Mucosa of descending colon (tissue), 3 donors: ENCODE measurements around the gene RASSF1. TPM values are rescaled to one million over a fixed set of nuclear protein-coding genes. Genes with fewer than 3 reads are reported as not detected.
A peak's percentile ranks its signal among the peaks of the same experiment; 100 is the strongest.

Experiments
- ATAC-seq: fragments of 200-7000 bp; cut with Tn5 transposase; one replicate; pipeline ENCODE4 v1.9.1; 2020; ENCODE audit warnings: mild to moderate bottlenecking, moderate library complexity
- DNase-seq, 3 donors: peaks; one replicate each; pipeline ENCODE4 v3.0.0-alpha.2; 2020
- H3K36me3 ChIP-seq: fragments of 200-600 bp; one replicate; pipeline ENCODE4 v1.8.0; 2021; ENCODE audit warnings: low read depth, mild to moderate bottlenecking
- H3K4me1 ChIP-seq: fragments of 200-600 bp; one replicate; pipeline ENCODE4 v1.8.0; 2021; ENCODE audit warnings: low read depth, mild to moderate bottlenecking
- H3K4me3 ChIP-seq: fragments of 200-600 bp; one replicate; pipeline ENCODE4 v1.8.0; 2021; ENCODE audit warnings: mild to moderate bottlenecking
- H3K9me3 ChIP-seq: fragments of 200-600 bp; one replicate; pipeline ENCODE4 v1.8.0; 2021; ENCODE audit warnings: mild to moderate bottlenecking
- intact Hi-C, 2 donors: fragments of 100-400 bp; cut with DNase I in 1 of 2; cut with micrococcal nuclease in 1 of 2; formaldehyde crosslinking; loops; one replicate each; pipeline versions ENCODE4 v1.11.0 to v1.11.1; 2022; cut with DNase I, micrococcal nuclease
- total RNA-seq, 3 donors: library from RNA; stranded (reverse); fragmentation: NEBNext Ultra II Directional in 2 of 3; extraction: Animal tissue kit (Norgen Biotek cat#: 25700) in 2 of 3; gene quantifications; one replicate each; pipeline versions ENCODE4 v1.2.1 to v1.2.4, GENCODE V29; 2021 to 2023
- TF ChIP-seq, protein P1 (sequence below): fragments of 200-600 bp; IDR thresholded peaks from one replicate; pipeline ENCODE4 v1.8.0; 2022; ENCODE audit warnings: antibody characterized with exemption, mild to moderate bottlenecking
- donor health status: DM: no; HTN: no; CAD: no; lungs with moderate emphysema.
- donor health status: DM: no; HTN: no; CAD: no.
- donor health status: DM: no; HTN: yes; CAD: no.

The RASSF1 gene
- total RNA-seq, 3 donors from 2014 or later: 10.9 to 25.7 (median 18.9) TPM

- DNase-seq (peak; percentile 74 to 80 (median 77)), ATAC-seq (peak; percentile 15)
- no peak within 1 kb of the TSS for H3K4me3 ChIP-seq
- H3K9me3 ChIP-seq: peaks cover 4% of the 10 kb centered on the region
- intact Hi-C loops: no loop called here
- peaks cover 14% of the 10 kb centered on the region for H3K4me1 ChIP-seq
- H3K36me3 ChIP-seq: peaks cover 6% of the 10 kb centered on the region
- TF ChIP-seq, protein P1, sequence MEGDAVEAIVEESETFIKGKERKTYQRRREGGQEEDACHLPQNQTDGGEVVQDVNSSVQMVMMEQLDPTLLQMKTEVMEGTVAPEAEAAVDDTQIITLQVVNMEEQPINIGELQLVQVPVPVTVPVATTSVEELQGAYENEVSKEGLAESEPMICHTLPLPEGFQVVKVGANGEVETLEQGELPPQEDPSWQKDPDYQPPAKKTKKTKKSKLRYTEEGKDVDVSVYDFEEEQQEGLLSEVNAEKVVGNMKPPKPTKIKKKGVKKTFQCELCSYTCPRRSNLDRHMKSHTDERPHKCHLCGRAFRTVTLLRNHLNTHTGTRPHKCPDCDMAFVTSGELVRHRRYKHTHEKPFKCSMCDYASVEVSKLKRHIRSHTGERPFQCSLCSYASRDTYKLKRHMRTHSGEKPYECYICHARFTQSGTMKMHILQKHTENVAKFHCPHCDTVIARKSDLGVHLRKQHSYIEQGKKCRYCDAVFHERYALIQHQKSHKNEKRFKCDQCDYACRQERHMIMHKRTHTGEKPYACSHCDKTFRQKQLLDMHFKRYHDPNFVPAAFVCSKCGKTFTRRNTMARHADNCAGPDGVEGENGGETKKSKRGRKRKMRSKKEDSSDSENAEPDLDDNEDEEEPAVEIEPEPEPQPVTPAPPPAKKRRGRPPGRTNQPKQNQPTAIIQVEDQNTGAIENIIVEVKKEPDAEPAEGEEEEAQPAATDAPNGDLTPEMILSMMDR: no peak
Observed at GRCh38 chr3:50303013-50303815, 37.4 kb downstream of the RASSF1 start, which contains the start of gene HYAL1. Gene HYAL1, minus strand, starts transcription at chr3:50303574. Its CDS starts 618 bp downstream, at chr3:50302956.

DNA sequence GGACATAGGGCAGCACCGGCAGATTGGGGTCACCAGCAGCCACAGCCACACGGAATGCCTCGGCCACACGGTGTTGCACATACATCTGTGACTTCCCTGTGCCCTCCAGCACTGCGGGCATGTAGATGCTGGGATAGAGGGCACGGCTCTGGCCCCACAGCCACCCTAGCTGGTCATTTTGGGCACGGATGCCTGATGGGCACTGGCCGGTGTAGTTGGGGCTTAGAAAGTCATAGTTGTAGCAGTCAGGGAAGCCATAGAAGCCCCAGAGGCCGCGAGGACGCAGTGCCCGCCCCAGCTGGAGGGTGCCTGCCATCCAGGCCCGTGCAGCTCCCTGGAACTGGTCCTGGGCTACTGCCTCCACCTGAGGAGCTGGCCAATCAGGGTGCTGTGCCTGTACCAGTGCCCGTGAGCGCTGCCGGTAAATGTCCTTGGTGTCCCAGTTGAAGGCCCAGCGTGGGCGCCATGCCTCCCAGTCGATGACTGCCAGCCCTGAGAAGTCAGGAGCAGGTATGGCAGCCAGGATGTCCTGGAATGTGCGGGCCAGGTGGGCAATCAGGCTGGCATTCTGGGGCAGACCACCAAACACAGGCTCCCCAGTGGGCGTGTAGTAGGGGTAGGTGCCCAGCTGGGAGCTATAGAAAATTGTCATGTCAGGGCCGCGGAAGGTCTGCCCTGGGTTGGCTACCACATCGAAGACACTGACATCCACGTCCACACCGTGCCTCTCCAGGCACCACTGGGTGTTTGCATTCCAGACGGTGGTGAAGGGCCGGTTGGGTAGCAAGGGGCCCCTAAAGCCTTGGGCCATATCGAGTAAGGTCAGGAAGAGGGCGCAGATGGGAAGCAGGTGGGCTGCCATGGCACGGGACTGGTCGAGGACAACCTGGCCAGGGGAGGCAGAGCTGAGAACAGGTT lies 38.3 kb downstream of the RASSF1 start:
- H3K4me3 ChIP-seq: no peak overlapping the region

DNA sequence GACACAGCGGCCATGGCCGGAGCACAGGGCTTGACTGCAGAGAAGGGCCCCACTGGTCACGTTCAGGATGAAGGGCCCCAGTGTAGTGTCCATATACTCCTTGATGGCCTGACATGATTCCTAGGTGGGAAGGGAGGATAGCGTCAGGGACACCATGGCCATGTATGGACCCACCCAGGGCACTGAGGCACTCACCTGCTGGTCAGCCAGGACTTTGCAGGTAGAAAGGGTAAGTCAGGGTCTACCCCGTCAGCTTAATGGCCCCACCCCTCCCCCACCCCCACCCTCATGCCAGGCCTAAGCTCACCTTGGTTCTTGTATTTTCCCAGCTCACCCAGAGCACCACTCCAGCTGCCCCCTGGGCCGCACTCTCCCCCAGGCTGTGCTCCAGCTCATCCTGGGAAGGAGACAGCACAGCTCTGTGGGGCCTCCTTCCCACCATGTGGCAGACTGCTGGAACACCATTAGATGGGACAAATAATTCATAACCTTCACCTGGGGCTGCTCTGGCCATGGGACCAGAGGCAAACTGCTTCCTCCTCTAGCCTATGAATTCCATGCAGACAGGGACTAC lies 39.9 kb downstream of the RASSF1 start:
- intact Hi-C loops: no loop called here
- DNase-seq (peak in 1 of 3 donors; percentile 47), ATAC-seq (no peak)
- H3K36me3 ChIP-seq: peaks cover 6% of the 10 kb centered on the region
- peaks cover 14% of the 10 kb centered on the region for H3K4me1 ChIP-seq
- no peaks in the 10 kb centered on the region for H3K9me3 ChIP-seq
- no peak overlapping the region for H3K4me3 ChIP-seq
- TF ChIP-seq, protein P1: no peak

More for the DNA sequence above, 38.3 kb downstream of the RASSF1 start:
- peaks cover 4% of the 10 kb centered on the region for H3K9me3 ChIP-seq
- DNase-seq (peak in 2 of 3 donors; percentile 41 to 57), ATAC-seq (no peak)
- peaks cover 6% of the 10 kb centered on the region for H3K36me3 ChIP-seq
- peaks cover 14% of the 10 kb centered on the region for H3K4me1 ChIP-seq
- TF ChIP-seq, protein P1: no peak
- intact Hi-C loops: no loop called here

DNA sequence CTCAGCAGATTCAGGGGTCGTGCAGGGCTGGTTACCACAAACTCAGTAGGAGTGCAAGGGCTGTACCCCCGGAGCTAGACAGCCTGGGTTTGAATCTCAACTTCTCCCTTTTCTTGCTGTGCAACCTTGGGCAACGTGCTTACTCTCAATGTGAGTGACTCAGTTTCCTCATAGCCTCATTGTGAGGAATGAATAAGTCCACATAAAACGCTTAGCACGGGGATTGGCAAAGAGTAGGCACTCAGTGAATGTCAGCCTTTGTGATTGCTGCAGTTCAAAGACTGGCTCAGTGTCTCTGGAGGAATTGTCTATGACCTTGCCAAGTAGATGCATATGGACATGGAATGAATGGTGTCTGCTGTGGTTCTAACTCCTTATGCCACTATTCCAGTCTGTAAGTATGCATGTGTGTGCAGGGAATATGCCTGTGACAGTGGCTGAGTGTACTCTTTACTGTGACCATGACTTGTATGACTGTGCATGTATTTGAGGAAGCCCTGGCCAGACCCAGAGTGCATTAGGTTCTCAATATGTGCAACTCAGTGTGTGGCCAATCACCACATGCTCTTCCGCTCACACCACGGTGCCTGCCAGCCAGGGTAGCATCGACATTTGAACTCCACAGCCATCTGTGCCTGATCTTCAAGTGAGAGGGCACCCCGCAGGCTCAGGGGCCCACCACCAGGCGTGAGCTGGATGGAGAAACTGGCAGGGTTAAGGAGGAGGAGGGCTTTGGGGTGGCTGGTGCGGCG lies 40.5 kb downstream of the RASSF1 start:
- intact Hi-C loops: no loop called here
- Histone ChIP-seq H3K4me1 (peaks cover 14% of the 10 kb centered on the region), H3K36me3 (peaks cover 6% of the 10 kb centered on the region), H3K4me3 (peak overlapping the region; percentile 13), H3K9me3 (no peaks in the 10 kb centered on the region)
- TF ChIP-seq, protein P1: no peak
- peak; percentile 52 to 72 (median 62) for DNase-seq
- peak; percentile 2 for ATAC-seq

DNA sequence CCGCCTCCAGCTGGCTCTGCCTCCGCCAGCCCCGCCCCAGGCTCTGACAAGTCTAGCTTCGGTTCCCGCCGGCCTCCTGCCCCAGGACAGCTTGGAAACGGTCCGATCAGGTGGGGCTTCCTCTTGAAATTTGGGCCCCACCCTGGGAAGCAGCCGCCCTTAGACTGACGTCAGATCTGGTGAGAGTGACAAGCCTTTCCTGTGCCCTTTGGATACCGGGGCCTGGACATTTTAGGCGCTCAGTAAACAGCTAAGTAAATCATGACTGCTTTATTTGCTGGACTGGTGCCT lies 41.1 kb downstream of the RASSF1 start:
- ATAC-seq (no peak), DNase-seq (no peak)
- intact Hi-C loops: no loop called here
- H3K9me3 ChIP-seq: no peaks in the 10 kb centered on the region
- TF ChIP-seq, protein P1: no peak
- peaks cover 6% of the 10 kb centered on the region for H3K36me3 ChIP-seq
- peak overlapping the region; percentile 13 for H3K4me3 ChIP-seq
- H3K4me1 ChIP-seq: peaks cover 14% of the 10 kb centered on the region
